DMS53 (cell line): Measurements from ENCODE around the gene BEST4.
"Not testable (repeated sequence)": the region's sequence is repeated elsewhere in the genome, so short reads cannot be mapped to it uniquely, and the experiment has no call there.

Experiments used
- DNase-seq: peaks from one replicate; lab custom pipeline; 2025; lab: John Stamatoyannopoulos, UW

Gene BEST4

GRCh38 chr1:44777969-44778635, 9.9 kb downstream of the BEST4 start:
- no peak for DNase-seq

- no peak for DNase-seq
Observed at GRCh38 chr1:44777547-44777946, 10.4 kb downstream of the BEST4 start.

GRCh38 chr1:44776730-44777068, 11.3 kb downstream of the BEST4 start:
- no peak for DNase-seq

GRCh38 chr1:44775930-44776729, 11.8 kb downstream of the BEST4 start:
- DNase-seq: peak; percentile 62

GRCh38 chr1:44775078-44775929, 12.7 kb downstream of the BEST4 start, which contains the start of gene RPS8:
RPS8 (plus strand) TSS chr1:44775540; CDS start chr1:44775597, 57 bp downstream.
- peak; percentile 98 for DNase-seq

- DNase-seq: not testable (repeated sequence)
Observed at GRCh38 chr1:44766421-44766820, 21.5 kb downstream of the BEST4 start.

GRCh38 chr1:44760876-44761275, 27.1 kb downstream of the BEST4 start:
- no peak for DNase-seq

- peak; percentile 59 for DNase-seq
Observed at GRCh38 chr1:44759077-44759476, 28.9 kb downstream of the BEST4 start.

- no peak for DNase-seq
Observed at GRCh38 chr1:44757420-44757819, 30.6 kb downstream of the BEST4 start.

GRCh38 chr1:44747878-44748277, 40.1 kb downstream of the BEST4 start:
- no peak for DNase-seq

GRCh38 chr1:44743211-44743610, 44.8 kb downstream of the BEST4 start:
- no peak for DNase-seq

- peak; percentile 65 for DNase-seq
Observed at GRCh38 chr1:44740179-44740617, 47.8 kb downstream of the BEST4 start.

- DNase-seq: peak; percentile 99
Observed at GRCh38 chr1:44739307-44740178, 48.4 kb downstream of the BEST4 start, which contains the start of gene KIF2C. KIF2C (plus strand) TSS chr1:44739837; CDS start chr1:44739933, 96 bp downstream.

GRCh38 chr1:44738953-44739306, 49.0 kb downstream of the BEST4 start:
- DNase-seq: not testable (repeated sequence)

GRCh38 chr1:44735992-44736391, 52.0 kb downstream of the BEST4 start:
- no peak for DNase-seq

GRCh38 chr1:44733784-44734183, 54.2 kb downstream of the BEST4 start:
- no peak for DNase-seq
